ENCODE measurements around the gene NCAM2.

Gene NCAM2

DNA sequence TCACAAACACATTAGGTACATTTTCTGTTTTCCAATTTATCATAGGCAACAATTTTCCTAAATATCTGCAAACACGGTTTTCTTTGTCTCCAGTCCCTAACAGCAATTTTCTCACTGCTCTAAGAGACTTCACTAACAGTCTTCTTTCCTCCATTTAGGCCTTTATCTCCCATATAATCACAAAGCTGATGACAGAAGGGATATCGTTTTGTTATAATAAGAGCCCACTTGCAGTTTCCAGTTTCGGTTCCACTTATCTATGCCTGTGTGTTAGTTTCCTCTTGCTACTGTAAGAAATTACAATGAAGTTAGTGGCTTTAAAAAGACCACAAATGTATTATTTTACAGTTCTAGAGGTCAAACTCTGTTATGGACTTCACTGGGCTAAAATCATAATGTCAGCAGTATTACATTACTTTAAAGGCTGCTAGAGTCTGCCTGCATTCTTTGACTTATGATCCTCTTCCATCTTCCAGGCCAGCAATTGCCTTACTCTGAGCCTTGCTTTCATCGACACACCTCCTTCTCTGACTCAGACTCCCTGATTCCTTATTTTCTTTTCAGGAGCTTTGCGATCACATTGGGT lies 549.3 kb downstream of the NCAM2 start:
- no peak for DNase-seq
- intact Hi-C loops (cut with DNase I) = no loop called here

DNA sequence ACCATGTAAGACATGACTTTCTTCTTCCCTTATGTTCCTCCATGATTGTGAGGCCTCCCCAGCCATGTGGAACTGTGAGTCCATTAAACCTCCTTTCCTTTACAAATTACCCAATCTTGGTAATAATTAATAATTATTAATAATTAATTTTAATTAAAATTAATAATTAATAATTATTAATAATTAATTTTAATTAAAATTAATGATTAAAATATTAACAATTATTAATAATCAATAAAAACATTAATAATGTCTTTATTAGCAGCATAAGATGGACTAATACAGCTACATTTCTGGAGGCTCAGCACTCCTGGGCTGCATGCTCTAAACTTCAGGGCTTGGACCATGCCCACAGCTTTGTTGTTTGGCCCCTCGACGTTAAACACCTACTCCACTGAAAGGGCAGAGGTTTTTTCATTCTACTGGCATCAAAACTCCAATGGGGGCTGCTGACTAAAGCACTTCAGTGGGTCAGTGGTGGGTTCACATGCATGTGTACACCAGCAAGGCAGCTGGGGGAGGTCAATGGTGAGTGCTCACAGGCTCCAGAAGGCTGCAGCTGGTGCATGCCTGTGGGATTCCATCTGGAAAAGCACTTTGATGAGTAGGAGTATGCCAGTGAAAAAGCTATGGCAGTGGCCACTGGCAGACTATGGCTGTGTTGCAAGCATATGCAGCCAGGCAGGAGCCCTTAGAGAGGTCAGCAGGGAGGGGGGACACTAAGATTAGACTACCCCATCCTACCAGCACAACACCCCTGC lies 561.3 kb downstream of the NCAM2 start:
- intact Hi-C loops (cut with DNase I) = no loop called here
- DNase-seq = no peak

Measured in posterior cingulate gyrus (tissue), 11 donors.